Measurements from ENCODE around the gene PCDH1. TPM values are rescaled to one million over a fixed set of nuclear protein-coding genes. Genes with fewer than 3 reads are reported as not detected.

Gene PCDH1
- total RNA-seq, 1 experiment from 2014 or later, result 127 TPM

GRCh38 chr5:141811287-141812155, 66.7 kb downstream of the PCDH1 start:
- no peaks in the 10 kb centered on the region for H3K79me1 ChIP-seq (ENCODE audit: insufficient read depth, low read depth, low read length, poor library complexity, severe bottlenecking)
- Mint-ChIP-seq H3K27me3 (ENCODE audit: low read depth) (peaks cover 34% of the 10 kb centered on the region), H3K27ac (peak overlapping the region in 2 of 3 experiments; percentile 67 to 96; a peak in 5 of 7 replicates), H3K9me3 (no peaks in the 10 kb centered on the region; a peak in 1 of 5 replicates), H3K4me3 (peak overlapping the region; percentile 57 to 76), H3K36me3 (ENCODE audit: insufficient read depth in 1 of 3, low read depth in 3 of 3) (no peaks in the 10 kb centered on the region; a peak in 2 of 7 replicates), H3K4me1 (peaks cover 67 to 78% of the 10 kb centered on the region in 2 experiments)
- no peaks in the 10 kb centered on the region for H3K79me2 ChIP-seq (ENCODE audit: insufficient read depth, low read length)
- no peak overlapping the region for H3K4ac ChIP-seq (ENCODE audit: low read depth, low read length)
- H4K5ac ChIP-seq (ENCODE audit: insufficient read length, low read depth, low read length), result no peak overlapping the region
- no peaks in the 10 kb centered on the region for H3K9me3 ChIP-seq (ENCODE audit: control insufficient read depth, low read depth, low read length)
- H3K56ac ChIP-seq (ENCODE audit: insufficient read length, low read depth, low read length), result no peak overlapping the region
- H2BK12ac ChIP-seq (ENCODE audit: insufficient read length, low read depth, low read length), result no peak overlapping the region
- H3K27me3 ChIP-seq (ENCODE audit: insufficient read depth, low read length), result no peaks in the 10 kb centered on the region
- no peaks in the 10 kb centered on the region for H4K20me1 ChIP-seq (ENCODE audit: control insufficient read depth, insufficient read depth, insufficient read length)
- H4K8ac ChIP-seq (replicated peaks; ENCODE audit: insufficient read length, low read depth, low read length), result no peak overlapping the region
- no peak overlapping the region for H4K91ac ChIP-seq (ENCODE audit: insufficient read length, low read depth, low read length)
- no peak overlapping the region for H2BK20ac ChIP-seq (ENCODE audit: low read depth, low read length, poor library complexity, severe bottlenecking)
- peaks cover 18% of the 10 kb centered on the region; the same call in 1 of the 2 replicates for H3K4me1 ChIP-seq (ENCODE audit: insufficient read depth, low read length)
- peak overlapping the region; percentile 24 for H3K4me2 ChIP-seq (ENCODE audit: insufficient read depth, insufficient read length, low read length)
- H3K23ac ChIP-seq (ENCODE audit: insufficient read length, low read depth, low read length), result no peak overlapping the region
- no peak overlapping the region for H2BK120ac ChIP-seq (ENCODE audit: low read depth, low read length, poor library complexity, severe bottlenecking)
- H3K23me2 ChIP-seq (ENCODE audit: insufficient read length, low read depth, low read length, poor library complexity, severe bottlenecking), result no peaks in the 10 kb centered on the region
- H2AK5ac ChIP-seq (ENCODE audit: insufficient read length, low read length), result no peak overlapping the region
- H3K9ac ChIP-seq (ENCODE audit: extremely low read depth, insufficient read length, low read length), result no peak overlapping the region
- no peak overlapping the region for H3K27ac ChIP-seq (ENCODE audit: insufficient read length, low read depth, low read length)
- H3K18ac ChIP-seq (ENCODE audit: insufficient read length, low read depth, low read length), result no peak overlapping the region
- no peak overlapping the region for H2AFZ ChIP-seq (ENCODE audit: low read length)
- DNase-seq, result peak; percentile 82
- no peak overlapping the region for H2BK5ac ChIP-seq (ENCODE audit: insufficient read length, low read length)
- 100% methylated on average over 1 of the region's 29 CpGs for WGBS (ENCODE audit: extremely low coverage, insufficient read length, low lambda C conversion rate)
- H3T11ph ChIP-seq (ENCODE audit: low read length), result no peak overlapping the region
- no peak overlapping the region for H2BK15ac ChIP-seq (ENCODE audit: low read depth, low read length)
- no peak overlapping the region for H3K14ac ChIP-seq (ENCODE audit: insufficient read depth, low read length)
- TF ChIP-seq CTCF (conservative IDR thresholded peaks at IDR 0.05), result peak; percentile 84

Measured in H9 (cell line).